Panc1 (cell line): ENCODE results near the gene CDHR4. TPM values are rescaled to one million over a fixed set of nuclear protein-coding genes. Genes with fewer than 3 reads are reported as not detected.

ENCODE experiments used
- ATAC-seq: fragments of 200-7000 bp; cut with Tn5 transposase; 2 replicates; pipeline ENCODE4 v1.9.1; 2020; ENCODE audit warnings: mild to moderate bottlenecking, moderate library complexity
- BruUV-seq: library from RNA; stranded (reverse); fragments of 400-500 nt; replicated peaks from 2 replicates; lab custom pipeline; 2021; lab: Mats Ljungman, UMichigan
- CTCF ChIA-PET: fragments of 300-600 bp; sonication (Branson Sonifier 250); formaldehyde crosslinking; loops from one replicate; lab custom pipeline; 2022; ENCODE audit warnings: antibody characterized with exemption; lab: Charles Lee
- POLR2A ChIA-PET: fragments of 300-600 bp; sonication (Branson Sonifier 250); formaldehyde crosslinking; loops from one replicate; lab custom pipeline; 2022; ENCODE audit warnings: antibody characterized with exemption; lab: Charles Lee
- DNase-seq: peaks from one replicate; pipeline ENCODE4 v3.0.0-alpha.2; 2010; ENCODE audit warnings: low read depth, low spot score
- H3K27ac ChIP-seq: 2 replicates; pipeline ENCODE4 v1.5.1; 2011; ENCODE audit warnings: mild to moderate bottlenecking, low read length, inconsistent platforms
- H3K27me3 ChIP-seq: fragments of 200-500 bp; sonication (Bioruptor generic); 2 replicates; pipeline ENCODE4 v1.6.0; 2014; ENCODE audit warnings: low read length, inconsistent platforms; ENCODE audit not compliant: control insufficient read depth, insufficient read depth
- H3K36me3 ChIP-seq: fragments of 200-500 bp; sonication (Bioruptor generic); 2 replicates; pipeline ENCODE4 v1.5.1; 2014; ENCODE audit warnings: inconsistent platforms, mild to moderate bottlenecking, low read length, moderate library complexity; ENCODE audit not compliant: control insufficient read depth, insufficient read depth
- H3K4me1 ChIP-seq: 2 replicates; pipeline ENCODE4 v1.5.1; 2011; ENCODE audit warnings: inconsistent platforms, mild to moderate bottlenecking, low read length, moderate library complexity; ENCODE audit not compliant: control insufficient read depth, insufficient read depth
- H3K4me3 ChIP-seq, 2 experiments: 2 replicates each; pipeline ENCODE4 v1.5.1; 2011 to 2012; ENCODE audit warnings: low read depth in 2 of 2, low read length in 2 of 2, mild to moderate bottlenecking in 2 of 2, inconsistent platforms in 1 of 2, moderate library complexity in 1 of 2
- H3K9me3 ChIP-seq: fragments of 200-500 bp; sonication (Bioruptor generic); 2 replicates; pipeline ENCODE4 v1.5.1; 2014; ENCODE audit warnings: low read depth, mild to moderate bottlenecking, inconsistent platforms, low read length, moderate library complexity; ENCODE audit not compliant: control insufficient read depth, insufficient read depth
- POLR2AphosphoS5 ChIP-seq: IDR thresholded peaks from 2 replicates; pipeline ENCODE4 v1.6.1; 2012; ENCODE audit warnings: mild to moderate bottlenecking, low read depth, low read length, moderate library complexity
- SIN3A ChIP-seq: IDR thresholded peaks from 2 replicates; pipeline ENCODE4 v1.6.1; 2012; ENCODE audit warnings: low read depth, mild to moderate bottlenecking, low read length, moderate library complexity, borderline replicate concordance; ENCODE audit not compliant: insufficient read depth
- TCF7L2 ChIP-seq: IDR thresholded peaks from 2 replicates; pipeline ENCODE4 v1.6.1; 2011; ENCODE audit warnings: mild to moderate bottlenecking, low read depth, low read length, inconsistent platforms
- in situ Hi-C: cut with HindIII; loops from 2 replicates; pipeline ENCODE4 v1.10.0; 2016; ENCODE audit warnings: low sequenced_read_pairs, low pct_unique_long_range_greater_than_20kb
- intact Hi-C: fragments of 100-400 bp; cut with micrococcal nuclease; formaldehyde crosslinking; loops from one replicate; pipeline ENCODE4 v1.10.0; 2022; ENCODE audit not compliant: unreplicated experiment
- total RNA-seq: library from RNA; stranded (reverse); gene quantifications from one replicate; pipeline ENCODE4 v1.2.1, GENCODE V29; 2021; ENCODE audit not compliant: unreplicated experiment
- TF ChIP-seq, protein P1 (sequence below): fragments of 450-650 bp; IDR thresholded peaks from 2 replicates; pipeline ENCODE4 v1.5.1; 2017; ENCODE audit warnings: mild to moderate bottlenecking
- TF ChIP-seq, protein P2 (sequence below), 2 experiments: IDR thresholded peaks; 2 replicates each; pipeline ENCODE4 v1.6.1; 2011 to 2012; ENCODE audit warnings: low read depth in 2 of 2, control low read depth in 1 of 2, low read length in 1 of 2, mild to moderate bottlenecking in 1 of 2, moderate library complexity in 1 of 2; ENCODE audit not compliant: insufficient read depth in 1 of 2

CDHR4 gene
- total RNA-seq, 1 experiment from 2014 or later, result not detected

DNA sequence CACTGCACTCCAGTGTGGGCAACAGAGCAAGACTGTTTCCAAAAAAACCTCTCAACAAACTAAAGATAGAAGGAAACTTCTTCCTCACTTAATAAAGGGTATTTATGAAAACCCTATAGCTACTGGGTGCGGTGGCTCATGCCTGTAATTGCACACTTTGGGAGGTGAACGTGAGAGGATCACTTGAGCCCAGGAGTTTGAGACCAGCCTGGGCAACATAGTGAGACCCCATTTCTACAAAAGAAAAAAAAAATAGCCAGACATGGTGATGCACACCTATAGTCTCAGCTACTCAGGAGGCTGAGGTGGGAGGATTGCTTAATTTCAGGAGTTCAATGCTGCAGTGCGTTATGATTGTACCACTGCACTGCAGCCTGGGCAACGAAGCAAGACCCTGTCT is 35.7 kb downstream of the CDHR4 start:
- H3K36me3 ChIP-seq, result no peaks in the 10 kb centered on the region
- intact Hi-C loops, result no loop called here
- no peaks in the 10 kb centered on the region for H3K9me3 ChIP-seq
- no peak for TF ChIP-seq POLR2AphosphoS5
- no peak for TF ChIP-seq SIN3A
- TF ChIP-seq, protein P1, sequence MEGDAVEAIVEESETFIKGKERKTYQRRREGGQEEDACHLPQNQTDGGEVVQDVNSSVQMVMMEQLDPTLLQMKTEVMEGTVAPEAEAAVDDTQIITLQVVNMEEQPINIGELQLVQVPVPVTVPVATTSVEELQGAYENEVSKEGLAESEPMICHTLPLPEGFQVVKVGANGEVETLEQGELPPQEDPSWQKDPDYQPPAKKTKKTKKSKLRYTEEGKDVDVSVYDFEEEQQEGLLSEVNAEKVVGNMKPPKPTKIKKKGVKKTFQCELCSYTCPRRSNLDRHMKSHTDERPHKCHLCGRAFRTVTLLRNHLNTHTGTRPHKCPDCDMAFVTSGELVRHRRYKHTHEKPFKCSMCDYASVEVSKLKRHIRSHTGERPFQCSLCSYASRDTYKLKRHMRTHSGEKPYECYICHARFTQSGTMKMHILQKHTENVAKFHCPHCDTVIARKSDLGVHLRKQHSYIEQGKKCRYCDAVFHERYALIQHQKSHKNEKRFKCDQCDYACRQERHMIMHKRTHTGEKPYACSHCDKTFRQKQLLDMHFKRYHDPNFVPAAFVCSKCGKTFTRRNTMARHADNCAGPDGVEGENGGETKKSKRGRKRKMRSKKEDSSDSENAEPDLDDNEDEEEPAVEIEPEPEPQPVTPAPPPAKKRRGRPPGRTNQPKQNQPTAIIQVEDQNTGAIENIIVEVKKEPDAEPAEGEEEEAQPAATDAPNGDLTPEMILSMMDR, result no peak
- TF ChIP-seq, protein P2, sequence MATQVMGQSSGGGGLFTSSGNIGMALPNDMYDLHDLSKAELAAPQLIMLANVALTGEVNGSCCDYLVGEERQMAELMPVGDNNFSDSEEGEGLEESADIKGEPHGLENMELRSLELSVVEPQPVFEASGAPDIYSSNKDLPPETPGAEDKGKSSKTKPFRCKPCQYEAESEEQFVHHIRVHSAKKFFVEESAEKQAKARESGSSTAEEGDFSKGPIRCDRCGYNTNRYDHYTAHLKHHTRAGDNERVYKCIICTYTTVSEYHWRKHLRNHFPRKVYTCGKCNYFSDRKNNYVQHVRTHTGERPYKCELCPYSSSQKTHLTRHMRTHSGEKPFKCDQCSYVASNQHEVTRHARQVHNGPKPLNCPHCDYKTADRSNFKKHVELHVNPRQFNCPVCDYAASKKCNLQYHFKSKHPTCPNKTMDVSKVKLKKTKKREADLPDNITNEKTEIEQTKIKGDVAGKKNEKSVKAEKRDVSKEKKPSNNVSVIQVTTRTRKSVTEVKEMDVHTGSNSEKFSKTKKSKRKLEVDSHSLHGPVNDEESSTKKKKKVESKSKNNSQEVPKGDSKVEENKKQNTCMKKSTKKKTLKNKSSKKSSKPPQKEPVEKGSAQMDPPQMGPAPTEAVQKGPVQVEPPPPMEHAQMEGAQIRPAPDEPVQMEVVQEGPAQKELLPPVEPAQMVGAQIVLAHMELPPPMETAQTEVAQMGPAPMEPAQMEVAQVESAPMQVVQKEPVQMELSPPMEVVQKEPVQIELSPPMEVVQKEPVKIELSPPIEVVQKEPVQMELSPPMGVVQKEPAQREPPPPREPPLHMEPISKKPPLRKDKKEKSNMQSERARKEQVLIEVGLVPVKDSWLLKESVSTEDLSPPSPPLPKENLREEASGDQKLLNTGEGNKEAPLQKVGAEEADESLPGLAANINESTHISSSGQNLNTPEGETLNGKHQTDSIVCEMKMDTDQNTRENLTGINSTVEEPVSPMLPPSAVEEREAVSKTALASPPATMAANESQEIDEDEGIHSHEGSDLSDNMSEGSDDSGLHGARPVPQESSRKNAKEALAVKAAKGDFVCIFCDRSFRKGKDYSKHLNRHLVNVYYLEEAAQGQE (IDR thresholded peaks at IDR 0.05; ENCODE audit: insufficient read depth in 1 of 2, low read depth in 2 of 2, low read length in 1 of 2), result no peak
- no peak for TF ChIP-seq TCF7L2
- no peaks in the 10 kb centered on the region for H3K27me3 ChIP-seq
- in situ Hi-C loops, result no loop called here
- H3K27ac ChIP-seq, result no peak overlapping the region
- CTCF ChIA-PET, result no interaction called here
- BruUV-seq, result no TSS peak
- no peak for DNase-seq
- no peak overlapping the region for H3K4me3 ChIP-seq
- POLR2A ChIA-PET, result no interaction called here
- ATAC-seq, result no peak
- no peaks in the 10 kb centered on the region for H3K4me1 ChIP-seq

DNA sequence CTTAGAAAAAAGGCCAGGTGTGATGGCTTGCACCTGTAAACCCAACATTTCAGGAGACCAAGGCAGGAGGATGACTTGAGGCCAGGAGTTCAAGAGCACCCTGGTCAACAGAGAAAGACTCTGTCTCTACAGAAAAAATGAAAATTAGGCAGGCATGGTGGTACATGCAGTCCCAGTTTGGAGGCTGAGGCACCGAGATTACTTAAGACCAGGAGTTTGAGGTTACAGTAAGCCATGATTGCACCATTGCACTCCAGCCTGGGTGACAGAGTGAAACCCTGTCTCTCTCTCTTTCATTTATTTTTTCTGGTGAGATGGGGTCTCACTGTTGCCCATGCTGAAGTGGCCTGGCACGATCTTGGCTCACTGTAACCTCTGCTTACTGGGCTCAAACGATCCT is 38.0 kb downstream of the CDHR4 start:
- no peak for DNase-seq
- intact Hi-C loops (no loop called here), in situ Hi-C loops (no loop called here)
- no peak overlapping the region for H3K27ac ChIP-seq
- no peaks in the 10 kb centered on the region for H3K27me3 ChIP-seq
- H3K36me3 ChIP-seq, result no peaks in the 10 kb centered on the region
- H3K9me3 ChIP-seq, result no peaks in the 10 kb centered on the region
- BruUV-seq, result no TSS peak
- TF ChIP-seq POLR2AphosphoS5 (no peak), SIN3A (no peak), TCF7L2 (no peak)
- TF ChIP-seq, protein P2 (IDR thresholded peaks at IDR 0.05; ENCODE audit: insufficient read depth in 1 of 2, low read depth in 2 of 2, low read length in 1 of 2), result no peak
- TF ChIP-seq, protein P1, result no peak
- ChIA-PET CTCF (no interaction called here), POLR2A (no interaction called here)
- H3K4me3 ChIP-seq, result no peak overlapping the region
- no peak for ATAC-seq
- no peaks in the 10 kb centered on the region for H3K4me1 ChIP-seq
